HL-60 (cell line): Measurements from ENCODE around the gene SEPTIN11.

Experiments used
- DNase-seq, 2 experiments: peaks; one replicate each; pipeline ENCODE4 v3.0.0-alpha.2; 2010 to 2020; ENCODE audit warnings: low read depth in 1 of 2, low spot score in 1 of 2
- H3K27ac ChIP-seq: fragments of 250-450 bp; sonication (Bioruptor Pico); replicated peaks from 2 replicates; pipeline ENCODE4 v1.5.1; 2020; ENCODE audit warnings: mild to moderate bottlenecking, moderate library complexity
- H3K27me3 ChIP-seq: fragments of 250-450 bp; sonication (Bioruptor Pico); 2 replicates; pipeline ENCODE4 v1.5.1; 2021; ENCODE audit warnings: mild to moderate bottlenecking, moderate library complexity; ENCODE audit not compliant: insufficient read depth, poor library complexity, severe bottlenecking
- H3K4me3 ChIP-seq: replicated peaks from 2 replicates; pipeline ENCODE4 v1.5.1; 2011; ENCODE audit warnings: mild to moderate bottlenecking, control low read depth, low read length; ENCODE audit not compliant: insufficient read depth
- CTCF ChIP-seq: IDR thresholded peaks from one replicate; pipeline ENCODE4 v1.5.1; 2011; ENCODE audit warnings: low read length, control low read depth, inconsistent platforms; ENCODE audit not compliant: insufficient read depth
- GABPA ChIP-seq: IDR thresholded peaks from 2 replicates; pipeline ENCODE4 v1.6.1; 2012; ENCODE audit warnings: low read depth
- POLR2AphosphoS5 ChIP-seq: IDR thresholded peaks from 2 replicates; pipeline ENCODE4 v1.6.1; 2012; ENCODE audit warnings: low read depth
- REST ChIP-seq: IDR thresholded peaks from 2 replicates; pipeline ENCODE4 v1.6.1; 2012; ENCODE audit warnings: low read depth; ENCODE audit not compliant: insufficient replicate concordance
- SPI1 ChIP-seq: IDR thresholded peaks from 2 replicates; pipeline ENCODE4 v1.6.1; 2012; ENCODE audit warnings: low read depth, mild to moderate bottlenecking, borderline replicate concordance

The SEPTIN11 gene

GRCh38 chr4:76997532-76997931 lies 48.0 kb downstream of the SEPTIN11 start:
- H3K27me3 ChIP-seq = no peaks in the 10 kb centered on the region
- TF ChIP-seq REST = no peak
- TF ChIP-seq POLR2AphosphoS5 = no peak
- no peak for TF ChIP-seq GABPA
- TF ChIP-seq CTCF = no peak
- no peak for TF ChIP-seq SPI1
- DNase-seq = no peak
- H3K27ac ChIP-seq = no peak overlapping the region
- no peak overlapping the region for H3K4me3 ChIP-seq

GRCh38 chr4:76998251-76998901 lies 48.8 kb downstream of the SEPTIN11 start:
- DNase-seq = no peak
- no peak overlapping the region for H3K27ac ChIP-seq

More at GRCh38 chr4:76998251-76998901, 48.8 kb downstream of the SEPTIN11 start:
- Histone ChIP-seq H3K27me3 (no peaks in the 10 kb centered on the region), H3K4me3 (no peak overlapping the region)
- TF ChIP-seq GABPA (no peak), REST (no peak), SPI1 (no peak), CTCF (no peak), POLR2AphosphoS5 (no peak)
